GM18526 (cell line): ENCODE results near the gene BSG.
A peak's percentile ranks its signal among the peaks of the same experiment; 100 is the strongest.

Source experiments
- POLR2A ChIP-seq: IDR thresholded peaks from 3 replicates; pipeline ENCODE4 v1.6.1; 2011; ENCODE audit not compliant: insufficient read length; ENCODE audit errors: extremely low read depth

Gene BSG

GRCh38 chr19:555474-555808 is 17.0 kb upstream of the BSG start:
- TF ChIP-seq POLR2A: no peak

GRCh38 chr19:556611-557382 is 15.6 kb upstream of the BSG start:
- no peak for TF ChIP-seq POLR2A

- no peak for TF ChIP-seq POLR2A
Observed at GRCh38 chr19:558770-559439, 13.5 kb upstream of the BSG start.

GRCh38 chr19:560121-560520 is 12.3 kb upstream of the BSG start:
- no peak for TF ChIP-seq POLR2A

GRCh38 chr19:566403-566802 is 6.0 kb upstream of the BSG start:
- no peak for TF ChIP-seq POLR2A

GRCh38 chr19:566844-567243 is 5.6 kb upstream of the BSG start:
- TF ChIP-seq POLR2A: no peak

GRCh38 chr19:567296-567900 is 5.0 kb upstream of the BSG start:
- TF ChIP-seq POLR2A: no peak

GRCh38 chr19:570251-570686 is 2.1 kb upstream of the BSG start:
- no peak for TF ChIP-seq POLR2A

GRCh38 chr19:570937-571565 is 1.3 kb upstream of the BSG start:
- peak; percentile 37 for TF ChIP-seq POLR2A

- TF ChIP-seq POLR2A: no peak
Observed at GRCh38 chr19:571566-571974, 826 bp upstream of the BSG start.

- no peak for TF ChIP-seq POLR2A
Observed at GRCh38 chr19:572743-573518, 535 bp downstream of the BSG start.

GRCh38 chr19:573519-573825 is 1.1 kb downstream of the BSG start:
- TF ChIP-seq POLR2A: no peak

GRCh38 chr19:574658-575526 is 2.5 kb downstream of the BSG start:
- TF ChIP-seq POLR2A: no peak
